Epithelial cell of proximal tubule (primary cell): Measurements from ENCODE around the gene HBG1. TPM values are rescaled to one million over a fixed set of nuclear protein-coding genes. Genes with fewer than 3 reads are reported as not detected.

ENCODE experiments used
- DNase-seq: peaks from one replicate; pipeline ENCODE4 v3.0.0-alpha.2; 2011; ENCODE audit warnings: low read depth
- H3K4me3 ChIP-seq: 2 replicates; pipeline ENCODE4 v1.5.1; 2011; ENCODE audit warnings: low read depth, mild to moderate bottlenecking, low read length
- total RNA-seq: library from RNA; depleted of rRNA; stranded (reverse); fragments of >200 nt; gene quantifications from 2 replicates; pipeline ENCODE4 v1.2.3, GENCODE V29; 2015
- TF ChIP-seq, protein P1 (sequence below): conservative IDR thresholded peaks from 2 replicates; pipeline ENCODE4 v1.5.1; 2012; ENCODE audit warnings: low read depth, mild to moderate bottlenecking, low read length

The HBG1 gene
- total RNA-seq, 1 donor from 2014 or later: not detected

DNA sequence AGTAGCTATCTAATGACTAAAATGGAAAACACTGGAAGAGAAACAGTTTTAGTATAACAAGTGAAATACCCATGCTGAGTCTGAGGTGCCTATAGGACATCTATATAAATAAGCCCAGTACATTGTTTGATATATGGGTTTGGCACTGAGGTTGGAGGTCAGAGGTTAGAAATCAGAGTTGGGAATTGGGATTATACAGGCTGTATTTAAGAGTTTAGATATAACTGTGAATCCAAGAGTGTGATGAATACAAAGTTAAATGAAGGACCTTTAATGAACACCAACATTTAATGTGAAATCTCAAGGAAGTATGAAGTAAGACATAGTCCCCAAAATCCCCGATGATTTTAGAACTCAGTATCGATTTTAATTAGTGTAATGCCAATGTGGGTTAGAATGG lies 12.2 kb downstream of the HBG1 start:
- TF ChIP-seq, protein P1, sequence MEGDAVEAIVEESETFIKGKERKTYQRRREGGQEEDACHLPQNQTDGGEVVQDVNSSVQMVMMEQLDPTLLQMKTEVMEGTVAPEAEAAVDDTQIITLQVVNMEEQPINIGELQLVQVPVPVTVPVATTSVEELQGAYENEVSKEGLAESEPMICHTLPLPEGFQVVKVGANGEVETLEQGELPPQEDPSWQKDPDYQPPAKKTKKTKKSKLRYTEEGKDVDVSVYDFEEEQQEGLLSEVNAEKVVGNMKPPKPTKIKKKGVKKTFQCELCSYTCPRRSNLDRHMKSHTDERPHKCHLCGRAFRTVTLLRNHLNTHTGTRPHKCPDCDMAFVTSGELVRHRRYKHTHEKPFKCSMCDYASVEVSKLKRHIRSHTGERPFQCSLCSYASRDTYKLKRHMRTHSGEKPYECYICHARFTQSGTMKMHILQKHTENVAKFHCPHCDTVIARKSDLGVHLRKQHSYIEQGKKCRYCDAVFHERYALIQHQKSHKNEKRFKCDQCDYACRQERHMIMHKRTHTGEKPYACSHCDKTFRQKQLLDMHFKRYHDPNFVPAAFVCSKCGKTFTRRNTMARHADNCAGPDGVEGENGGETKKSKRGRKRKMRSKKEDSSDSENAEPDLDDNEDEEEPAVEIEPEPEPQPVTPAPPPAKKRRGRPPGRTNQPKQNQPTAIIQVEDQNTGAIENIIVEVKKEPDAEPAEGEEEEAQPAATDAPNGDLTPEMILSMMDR: no peak
- no peak for DNase-seq
- H3K4me3 ChIP-seq: no peak overlapping the region

- DNase-seq: no peak
- TF ChIP-seq, protein P1: no peak
- no peak overlapping the region for H3K4me3 ChIP-seq
Observed at GRCh38 chr11:5235364-5236095, 14.1 kb downstream of the HBG1 start.

DNA sequence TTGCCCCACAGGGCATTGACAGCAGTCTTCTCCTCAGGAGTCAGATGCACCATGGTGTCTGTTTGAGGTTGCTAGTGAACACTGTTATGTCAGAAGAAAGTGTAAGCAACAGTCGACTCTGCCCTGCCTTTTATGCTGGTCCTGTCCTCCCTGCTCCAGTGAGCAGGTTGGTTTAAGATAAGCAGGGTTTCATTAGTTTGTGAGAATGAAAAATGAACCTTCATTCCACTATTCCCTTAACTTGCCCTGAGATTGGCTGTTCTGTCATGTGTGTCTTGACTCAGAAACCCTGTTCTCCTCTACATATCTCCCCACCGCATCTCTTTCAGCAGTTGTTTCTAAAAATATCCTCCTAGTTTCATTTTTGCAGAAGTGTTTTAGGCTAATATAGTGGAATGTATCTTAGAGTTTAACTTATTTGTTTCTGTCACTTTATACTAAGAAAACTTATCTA lies 15.2 kb downstream of the HBG1 start, which contains the start of gene HBD:
HBD (minus strand) TSS at position 103 of the 454 bp plus-strand sequence; CDS start at position 53, 50 bp downstream.
- H3K4me3 ChIP-seq: no peak within 1 kb of the TSS
- TF ChIP-seq, protein P1: no peak
- DNase-seq: no peak

DNA sequence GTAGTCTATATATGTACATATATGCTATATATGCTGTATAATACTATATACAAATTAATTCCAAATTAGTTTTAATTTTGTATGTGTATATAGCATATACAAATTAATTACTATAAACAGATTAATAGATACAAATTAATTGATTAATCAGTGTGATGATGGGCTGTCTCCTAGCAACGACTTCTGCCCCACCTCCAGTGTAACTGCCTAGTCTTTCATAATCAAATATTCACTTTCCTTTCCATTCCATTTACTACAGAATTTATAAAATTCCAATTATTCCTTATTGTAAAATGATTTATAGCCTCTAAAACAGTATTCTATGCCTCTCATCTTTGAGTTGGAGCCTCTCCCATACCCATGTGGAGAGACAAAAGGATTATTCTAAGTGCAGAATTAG lies 16.4 kb downstream of the HBG1 start:
- DNase-seq: no peak
- no peak overlapping the region for H3K4me3 ChIP-seq
- TF ChIP-seq, protein P1: no peak

- no peak overlapping the region for H3K4me3 ChIP-seq
- TF ChIP-seq, protein P1: no peak
- no peak for DNase-seq
Observed at GRCh38 chr11:5232821-5233220, 16.8 kb downstream of the HBG1 start.

DNA sequence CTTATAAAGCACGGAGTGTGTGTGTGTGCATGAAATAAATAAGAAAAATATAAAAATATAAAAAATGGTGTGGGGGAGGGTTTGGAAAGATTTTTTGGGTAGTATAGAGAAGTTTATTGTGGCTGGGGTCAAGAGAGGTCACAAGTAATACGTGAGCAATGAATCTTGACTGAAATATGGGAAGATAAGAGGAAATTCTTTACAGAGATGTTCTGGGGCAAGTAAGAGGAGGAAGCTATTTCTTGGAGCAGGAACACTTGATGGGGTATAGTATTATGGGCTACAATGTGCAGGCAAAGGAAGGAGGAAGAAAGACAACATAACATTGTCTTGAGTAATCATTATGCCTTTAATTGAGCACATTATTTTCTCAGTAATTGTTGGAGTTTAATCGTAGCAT lies 17.5 kb downstream of the HBG1 start:
- H3K4me3 ChIP-seq: no peak overlapping the region
- no peak for DNase-seq
- TF ChIP-seq, protein P1: no peak

DNA sequence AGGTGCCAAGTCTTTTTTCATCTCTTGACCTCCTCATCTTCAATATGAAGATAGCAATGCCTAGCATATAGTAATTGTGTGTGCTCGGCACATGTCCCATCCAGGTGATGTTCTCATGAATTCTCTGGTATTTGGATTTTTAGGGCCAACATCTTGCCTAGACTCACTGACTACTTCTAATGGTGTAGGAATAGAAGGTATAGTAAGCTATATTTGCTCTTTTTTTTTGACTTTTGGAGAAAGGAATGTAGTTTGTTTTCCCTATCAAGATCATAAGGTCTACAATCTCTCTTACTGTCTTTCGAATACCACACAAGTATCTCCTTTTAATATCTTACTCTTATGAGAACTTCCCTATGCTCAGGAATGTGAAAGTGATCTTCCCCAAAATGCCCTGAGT lies 18.5 kb downstream of the HBG1 start:
- H3K4me3 ChIP-seq: no peak overlapping the region
- no peak for DNase-seq
- TF ChIP-seq, protein P1: no peak
